Measurements from ENCODE around the gene F8. TPM values are rescaled to one million over a fixed set of nuclear protein-coding genes. Genes with fewer than 3 reads are reported as not detected.
A peak's percentile ranks its signal among the peaks of the same experiment; 100 is the strongest.

F8 gene
- total and polyA plus RNA-seq, 2 experiments from 2014 or later = 4.5 to 7.5 TPM

GRCh38 chrX:155069414-155069813, 46.9 kb upstream of the F8 start:
- no peak for DNase-seq (ENCODE audit: low read depth in 1 of 2, low spot score in 1 of 2)
- no peak overlapping the region for H3K27ac ChIP-seq
- no peaks in the 10 kb centered on the region for H3K36me3 ChIP-seq
- peak overlapping the region; percentile 37 for H3K4me3 ChIP-seq
- H3K4me1 ChIP-seq (ENCODE audit: low read depth) = no peaks in the 10 kb centered on the region
- H3K27me3 ChIP-seq = no peaks in the 10 kb centered on the region
- no peaks in the 10 kb centered on the region for H3K9me3 ChIP-seq (ENCODE audit: low read depth)
- TF ChIP-seq, protein P1, sequence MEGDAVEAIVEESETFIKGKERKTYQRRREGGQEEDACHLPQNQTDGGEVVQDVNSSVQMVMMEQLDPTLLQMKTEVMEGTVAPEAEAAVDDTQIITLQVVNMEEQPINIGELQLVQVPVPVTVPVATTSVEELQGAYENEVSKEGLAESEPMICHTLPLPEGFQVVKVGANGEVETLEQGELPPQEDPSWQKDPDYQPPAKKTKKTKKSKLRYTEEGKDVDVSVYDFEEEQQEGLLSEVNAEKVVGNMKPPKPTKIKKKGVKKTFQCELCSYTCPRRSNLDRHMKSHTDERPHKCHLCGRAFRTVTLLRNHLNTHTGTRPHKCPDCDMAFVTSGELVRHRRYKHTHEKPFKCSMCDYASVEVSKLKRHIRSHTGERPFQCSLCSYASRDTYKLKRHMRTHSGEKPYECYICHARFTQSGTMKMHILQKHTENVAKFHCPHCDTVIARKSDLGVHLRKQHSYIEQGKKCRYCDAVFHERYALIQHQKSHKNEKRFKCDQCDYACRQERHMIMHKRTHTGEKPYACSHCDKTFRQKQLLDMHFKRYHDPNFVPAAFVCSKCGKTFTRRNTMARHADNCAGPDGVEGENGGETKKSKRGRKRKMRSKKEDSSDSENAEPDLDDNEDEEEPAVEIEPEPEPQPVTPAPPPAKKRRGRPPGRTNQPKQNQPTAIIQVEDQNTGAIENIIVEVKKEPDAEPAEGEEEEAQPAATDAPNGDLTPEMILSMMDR (IDR thresholded peaks at IDR 0.05; ENCODE audit: low read depth, low read length) = no peak

DNA sequence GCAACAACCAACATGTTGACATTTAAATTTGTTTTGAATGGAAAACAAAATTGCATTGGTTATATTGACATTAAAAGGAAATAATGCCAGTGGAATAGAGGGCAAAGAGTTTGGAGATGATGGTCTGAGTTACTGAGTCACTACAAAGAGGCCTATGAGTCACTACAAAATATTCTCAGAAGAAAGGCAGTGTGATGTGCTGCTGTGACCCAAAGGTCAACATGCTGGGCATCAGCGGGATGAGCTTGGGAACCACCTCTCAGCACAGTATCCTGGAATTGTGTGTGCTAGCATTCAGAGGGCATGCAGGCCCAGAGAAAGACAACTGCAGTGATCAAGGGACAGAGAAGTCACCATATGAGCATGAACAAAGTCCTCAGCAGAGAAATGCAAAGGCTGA, 45.6 kb upstream of the F8 start:
- H3K27me3 ChIP-seq = no peaks in the 10 kb centered on the region
- DNase-seq (ENCODE audit: low read depth in 1 of 2, low spot score in 1 of 2) = peak in 1 of 2 donors; percentile 35
- H3K4me3 ChIP-seq = no peak overlapping the region
- no peaks in the 10 kb centered on the region for H3K36me3 ChIP-seq
- H3K9me3 ChIP-seq (ENCODE audit: low read depth) = no peaks in the 10 kb centered on the region
- H3K27ac ChIP-seq = no peak overlapping the region
- H3K4me1 ChIP-seq (ENCODE audit: low read depth) = no peaks in the 10 kb centered on the region
- TF ChIP-seq, protein P1 (IDR thresholded peaks at IDR 0.05; ENCODE audit: low read depth, low read length) = no peak

DNA sequence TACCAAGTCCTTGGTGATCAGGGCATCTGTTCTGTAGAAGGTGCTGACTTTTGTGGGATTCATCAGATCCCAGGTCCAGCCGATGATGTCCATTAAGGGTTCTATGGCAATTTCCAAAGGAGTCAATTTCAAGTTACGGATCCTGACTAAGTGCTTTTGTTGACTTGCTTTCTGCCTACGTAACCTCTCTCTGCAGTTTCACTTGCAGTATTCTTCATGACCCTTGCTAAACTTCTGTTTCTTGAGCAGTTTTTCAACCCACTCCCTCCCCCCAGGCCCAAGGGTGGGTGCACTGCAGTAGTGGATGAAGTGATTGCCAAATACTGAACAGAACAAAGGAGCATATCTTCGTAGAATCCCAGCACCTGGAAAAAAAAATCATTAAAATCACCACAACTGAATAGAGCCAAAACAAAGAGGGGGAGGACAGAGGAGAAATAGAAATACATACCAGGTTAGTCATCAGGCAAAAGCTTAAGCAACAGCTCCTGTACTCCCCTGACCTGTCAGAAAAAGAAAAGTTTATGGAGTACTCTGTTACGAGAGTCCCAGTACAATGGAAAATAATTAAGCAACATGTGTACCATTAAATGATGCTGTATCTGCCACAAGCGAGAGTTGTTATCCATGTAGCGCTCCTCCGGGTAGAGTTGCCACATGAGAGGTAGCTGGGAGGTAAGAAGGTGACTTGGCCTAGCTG, 42.7 kb upstream of the F8 start:
- H3K4me3 ChIP-seq = no peak overlapping the region
- TF ChIP-seq, protein P1 (IDR thresholded peaks at IDR 0.05; ENCODE audit: low read depth, low read length) = no peak
- no peaks in the 10 kb centered on the region for H3K27me3 ChIP-seq
- no peaks in the 10 kb centered on the region for H3K9me3 ChIP-seq (ENCODE audit: low read depth)
- no peak overlapping the region for H3K27ac ChIP-seq
- DNase-seq (ENCODE audit: low read depth in 1 of 2, low spot score in 1 of 2) = peak in 1 of 2 donors; percentile 72
- H3K4me1 ChIP-seq (ENCODE audit: low read depth) = no peaks in the 10 kb centered on the region
- H3K36me3 ChIP-seq = peaks cover under 1% of the 10 kb centered on the region

GRCh38 chrX:155061760-155062159, 39.2 kb upstream of the F8 start:
- no peaks in the 10 kb centered on the region for H3K27me3 ChIP-seq
- no peak for DNase-seq (ENCODE audit: low read depth in 1 of 2, low spot score in 1 of 2)

GRCh38 chrX:155056877-155057792, 34.6 kb upstream of the F8 start:
- Histone ChIP-seq H3K36me3 (peaks cover 3% of the 10 kb centered on the region), H3K4me1 (ENCODE audit: low read depth) (no peaks in the 10 kb centered on the region), H3K27ac (peak overlapping the region; percentile 80), H3K9me3 (ENCODE audit: low read depth) (no peaks in the 10 kb centered on the region), H3K4me3 (no peak overlapping the region), H3K27me3 (no peaks in the 10 kb centered on the region)
- TF ChIP-seq, protein P1 (IDR thresholded peaks at IDR 0.05; ENCODE audit: low read depth, low read length) = peak; percentile 68
- DNase-seq (ENCODE audit: low read depth in 1 of 2, low spot score in 1 of 2) = peak; percentile 73 to 85

More at GRCh38 chrX:155061760-155062159, 39.2 kb upstream of the F8 start:
- H3K9me3 ChIP-seq (ENCODE audit: low read depth) = no peaks in the 10 kb centered on the region
- no peaks in the 10 kb centered on the region for H3K4me1 ChIP-seq (ENCODE audit: low read depth)
- TF ChIP-seq, protein P1 (IDR thresholded peaks at IDR 0.05; ENCODE audit: low read depth, low read length) = no peak
- no peak overlapping the region for H3K27ac ChIP-seq
- no peak overlapping the region for H3K4me3 ChIP-seq
- peaks cover 3% of the 10 kb centered on the region for H3K36me3 ChIP-seq

Data from cardiac muscle cell (in vitro differentiated cells and primary cell).